ENCODE data around the gene NPTN.

DNA sequence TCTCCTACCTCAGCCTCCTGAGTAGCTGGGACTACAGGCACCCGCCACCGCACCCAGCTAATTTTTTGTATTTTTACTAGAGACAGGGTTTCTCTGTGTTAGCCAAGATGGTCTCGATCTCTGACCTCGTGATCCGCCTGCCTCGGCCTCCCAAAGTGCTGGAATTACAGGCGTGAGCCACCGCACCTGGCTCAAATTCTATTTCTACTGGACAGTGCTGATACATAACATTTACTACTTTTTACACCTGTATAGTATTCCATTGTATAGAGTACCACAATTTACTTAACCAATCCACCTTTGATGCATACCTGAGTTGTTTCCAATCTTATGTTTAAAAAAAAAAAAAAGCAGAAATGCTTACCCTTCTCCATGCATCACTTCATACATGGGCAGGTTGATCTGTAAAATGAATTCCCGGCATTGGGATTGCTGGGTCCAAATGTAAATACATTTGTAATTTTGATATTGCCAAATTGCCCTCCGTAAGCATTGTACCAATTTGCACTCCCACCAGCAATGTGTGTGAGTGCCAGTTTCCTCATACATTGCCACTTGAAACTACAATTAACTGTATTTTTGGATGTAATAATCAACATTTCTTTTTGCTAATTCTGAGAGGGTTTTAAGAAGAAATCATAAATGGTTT, 94.5 kb downstream of the NPTN start:
- TF ChIP-seq SUZ12 (IDR thresholded peaks at IDR 0.05) (no peak), FOXM1 (IDR thresholded peaks at IDR 0.05; ENCODE audit: borderline replicate concordance) (no peak)

Measured in HEK293T (cell line).